ENCODE measurements around the gene TNPO2.

TNPO2 gene

DNA sequence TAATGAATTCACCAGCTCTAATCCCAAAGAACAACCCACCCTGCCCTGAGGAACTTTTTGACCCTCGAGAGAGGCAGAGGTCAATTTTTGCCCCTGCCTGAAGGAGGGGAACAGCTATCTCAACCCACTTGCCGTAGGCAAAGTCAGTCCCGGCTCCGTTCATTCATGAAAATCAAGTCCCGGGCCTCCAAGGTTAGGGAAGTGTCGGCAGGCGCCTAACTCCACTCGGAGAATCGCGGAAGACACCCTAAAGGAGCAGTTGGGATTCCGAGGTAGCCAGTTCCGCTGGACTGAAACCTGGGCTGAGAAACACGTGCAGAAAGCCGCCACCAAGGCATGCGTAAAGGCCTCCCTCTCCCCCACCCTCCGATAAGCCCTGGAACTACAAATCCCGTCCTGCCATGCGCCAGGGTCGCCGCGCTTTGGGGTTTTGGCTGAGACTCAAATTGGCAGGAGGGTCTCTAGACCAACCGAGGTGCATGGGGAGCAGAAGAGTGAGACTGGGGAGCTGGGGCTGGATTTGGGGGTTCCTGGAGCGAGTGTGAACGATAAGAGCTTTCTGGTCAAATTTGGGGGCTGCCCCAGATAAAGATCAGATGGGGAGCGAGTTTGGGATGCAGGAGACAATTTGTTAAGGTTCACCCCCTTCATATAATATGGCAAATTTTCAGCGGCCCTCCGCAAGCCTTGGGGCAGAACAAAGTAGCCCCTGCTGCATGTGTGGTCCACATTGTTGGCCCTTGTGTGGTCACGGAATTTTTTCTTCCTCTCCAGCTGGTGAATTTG is at the start of gene TNPO2:
TSS of gene TNPO2 (minus strand) at position 292 of the 786 bp plus-strand sequence. CDS start 2,955 bp downstream, outside the sequence.
- DNase-seq, result peak; percentile 67 to 68

DNA sequence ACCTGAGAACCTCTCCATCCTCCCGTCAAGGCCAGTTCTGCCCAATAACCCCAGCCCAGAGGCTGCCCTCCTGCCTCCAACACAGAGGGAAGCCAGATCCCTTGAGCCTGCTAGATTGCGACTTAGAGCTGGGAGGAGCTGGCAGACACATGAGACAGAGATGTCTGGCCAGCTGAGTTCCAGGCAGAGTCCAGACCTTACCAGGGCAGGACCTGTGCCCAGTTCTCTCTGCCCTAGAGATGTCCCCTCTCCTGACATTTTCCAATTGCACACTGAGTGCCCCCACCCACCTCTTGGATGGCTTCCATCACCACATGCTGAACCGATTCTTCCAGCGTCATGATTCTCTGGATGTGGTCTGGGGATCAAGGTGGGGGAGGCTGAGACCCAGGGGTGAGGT is 48.6 kb upstream of the TNPO2 start:
- no peak for DNase-seq

DNA sequence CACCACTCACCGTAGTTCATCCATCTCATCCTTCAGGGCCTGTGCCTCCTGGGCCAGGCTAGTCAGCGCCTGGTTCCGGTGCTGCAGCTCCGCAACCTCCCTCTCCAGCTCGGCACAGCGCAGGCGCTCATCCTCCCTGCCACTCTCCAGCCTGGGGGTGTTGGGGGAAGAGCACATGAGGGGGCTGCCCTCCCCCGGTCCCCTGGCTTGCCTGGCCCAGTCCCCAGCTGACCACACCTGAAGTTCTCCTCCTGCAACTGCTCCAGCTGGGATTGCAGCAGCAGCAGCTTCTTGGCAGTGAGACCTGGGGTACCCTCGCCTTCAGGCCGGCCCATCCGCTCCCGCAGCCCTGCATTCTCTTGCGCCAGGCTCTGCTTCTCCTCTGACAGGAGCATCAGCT is 47.2 kb upstream of the TNPO2 start:
- DNase-seq, result no peak

DNA sequence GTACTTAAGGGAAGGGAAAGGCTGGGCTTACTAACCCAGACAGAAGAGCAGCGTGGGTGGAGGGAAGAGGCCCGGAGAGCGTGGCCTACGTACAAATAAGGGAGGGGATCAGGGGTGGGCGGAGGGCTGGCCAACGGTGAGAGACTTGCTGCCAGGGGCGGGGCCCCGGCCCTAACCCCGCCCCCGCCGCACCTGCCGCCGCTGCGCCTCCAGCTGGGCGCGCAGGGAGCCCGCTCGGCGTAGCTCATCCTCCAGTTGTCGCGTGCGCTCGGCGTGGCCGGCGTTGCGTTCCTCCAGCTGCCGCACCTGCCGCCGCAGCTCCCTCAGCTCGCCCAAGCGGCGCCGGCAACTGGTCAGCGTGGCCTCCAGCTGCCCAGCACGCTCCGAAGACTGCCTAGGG is 46.0 kb upstream of the TNPO2 start:
- DNase-seq, result peak; percentile 73 to 78

DNA sequence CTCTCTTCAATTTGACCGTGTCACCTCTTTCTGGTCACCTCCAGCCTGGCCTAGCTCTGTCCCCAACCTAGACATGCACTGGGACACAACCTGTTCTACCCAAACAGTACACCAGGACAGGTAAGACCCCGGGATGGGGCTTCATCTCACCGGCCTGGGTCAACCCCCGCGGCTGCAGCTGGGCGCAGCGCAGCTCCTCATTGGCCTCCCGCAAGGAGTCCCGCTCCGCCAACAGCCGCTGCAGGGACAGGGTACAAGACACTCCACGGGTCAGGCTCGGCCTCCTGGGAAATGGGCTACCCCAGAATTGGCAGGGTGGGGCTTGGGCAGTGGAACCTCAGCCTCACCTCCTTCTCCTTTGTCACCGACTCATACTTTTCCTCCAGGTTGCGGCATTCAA is 43.9 kb upstream of the TNPO2 start:
- DNase-seq, result no peak

DNA sequence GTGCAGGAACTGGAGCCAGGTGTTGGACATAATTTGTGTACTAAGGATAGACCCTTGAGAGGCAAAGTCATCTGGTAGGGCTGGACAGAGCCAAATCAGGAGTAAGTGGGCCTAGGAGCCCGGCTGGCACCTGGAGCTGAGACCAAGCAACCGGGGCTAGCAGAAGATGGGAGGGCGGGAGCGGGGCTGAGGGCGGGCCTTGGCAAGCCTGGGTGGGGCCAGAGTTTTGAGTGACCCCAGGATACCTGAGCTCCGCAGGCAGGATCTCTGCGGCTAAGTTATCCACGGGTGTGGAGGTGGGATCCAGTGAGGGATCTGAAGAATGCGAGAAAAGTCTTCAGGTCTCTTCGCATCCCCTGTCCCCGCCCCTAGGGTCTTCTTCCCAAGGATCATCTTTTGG is 43.4 kb upstream of the TNPO2 start:
- no peak for DNase-seq

DNA sequence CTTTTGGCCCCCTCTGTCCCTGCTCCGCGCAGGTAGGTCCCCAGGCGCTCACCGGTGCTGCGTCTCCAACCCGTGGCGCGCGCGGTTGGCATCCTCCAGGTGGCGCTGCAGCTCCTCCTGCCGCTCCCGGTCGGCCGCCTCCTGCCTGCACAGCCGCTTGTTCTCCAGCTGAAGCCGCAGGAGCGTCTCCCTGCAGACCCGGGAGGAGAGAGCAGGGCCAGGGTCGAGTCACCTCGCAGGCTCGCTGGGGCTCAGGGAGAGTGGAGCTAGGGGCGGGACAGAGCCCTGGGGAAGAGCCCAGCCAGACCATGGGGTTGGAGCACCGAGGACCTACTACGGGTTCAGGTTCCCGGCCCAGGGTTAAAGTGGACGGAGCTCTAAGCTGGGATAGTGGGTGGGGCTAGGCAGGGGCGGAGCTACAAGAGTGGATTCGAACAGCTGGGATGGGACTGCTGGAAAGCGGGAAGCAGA is 42.4 kb upstream of the TNPO2 start:
- DNase-seq, result peak; percentile 84

DNA sequence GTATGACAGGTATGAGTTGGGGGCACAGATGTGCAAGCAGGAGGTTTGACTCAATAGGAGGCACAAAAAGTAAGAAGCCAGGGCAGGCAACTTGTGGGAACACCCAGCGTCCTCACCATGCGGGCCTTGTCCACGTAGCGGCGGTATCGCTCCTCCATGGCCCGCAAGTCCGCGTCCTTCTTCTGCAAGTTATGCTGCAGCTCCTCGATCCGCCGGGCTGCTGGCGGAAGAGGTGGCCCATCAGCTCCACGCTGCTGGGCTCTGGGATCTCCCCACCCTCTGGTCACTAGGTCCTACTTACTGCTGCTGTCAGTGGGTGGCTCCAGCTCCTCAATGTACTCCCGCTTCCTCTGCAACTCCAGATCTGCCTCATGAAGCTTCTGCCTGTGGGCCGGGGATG is 41.0 kb upstream of the TNPO2 start:
- no peak for DNase-seq

DNA sequence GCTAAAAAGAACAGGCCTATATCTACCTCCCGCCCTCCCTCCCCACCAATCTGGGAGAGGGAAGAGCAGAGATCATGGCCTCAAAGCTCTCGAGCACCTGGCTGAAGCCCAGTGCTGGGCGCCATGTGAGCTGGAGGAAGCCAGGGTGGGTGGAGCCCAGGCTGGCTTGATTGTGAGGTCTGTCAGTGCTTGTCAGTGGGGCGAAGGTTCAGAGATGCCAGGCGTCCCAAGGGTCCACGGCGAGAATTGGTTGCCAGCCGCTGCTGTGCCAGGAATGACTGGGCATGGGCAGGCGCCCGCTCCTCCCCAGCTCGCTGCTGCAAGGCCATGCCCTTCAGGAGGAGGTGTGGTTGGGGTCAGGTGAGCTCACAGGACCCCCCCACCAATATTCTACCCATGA is 39.4 kb upstream of the TNPO2 start:
- DNase-seq, result no peak

DNA sequence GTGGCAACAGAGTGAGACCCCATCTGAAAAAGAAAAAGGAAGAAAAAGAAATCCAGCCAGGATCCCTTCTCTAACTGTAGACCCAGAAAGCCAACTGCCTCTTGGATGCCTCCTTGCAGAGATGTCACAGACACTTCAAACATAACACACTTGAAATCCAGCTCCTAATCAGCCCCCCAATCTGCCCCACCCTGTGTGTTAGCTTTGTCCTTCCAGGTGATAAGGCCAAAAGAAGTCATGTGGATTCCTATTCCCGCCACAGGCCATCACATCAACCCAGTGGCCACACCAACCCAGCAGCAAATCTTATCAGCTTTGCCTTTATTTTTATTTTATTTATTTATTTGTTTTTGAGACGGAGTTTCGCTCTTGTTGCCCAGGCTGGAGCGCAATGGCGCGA is 36.0 kb upstream of the TNPO2 start:
- DNase-seq, result no peak

DNA sequence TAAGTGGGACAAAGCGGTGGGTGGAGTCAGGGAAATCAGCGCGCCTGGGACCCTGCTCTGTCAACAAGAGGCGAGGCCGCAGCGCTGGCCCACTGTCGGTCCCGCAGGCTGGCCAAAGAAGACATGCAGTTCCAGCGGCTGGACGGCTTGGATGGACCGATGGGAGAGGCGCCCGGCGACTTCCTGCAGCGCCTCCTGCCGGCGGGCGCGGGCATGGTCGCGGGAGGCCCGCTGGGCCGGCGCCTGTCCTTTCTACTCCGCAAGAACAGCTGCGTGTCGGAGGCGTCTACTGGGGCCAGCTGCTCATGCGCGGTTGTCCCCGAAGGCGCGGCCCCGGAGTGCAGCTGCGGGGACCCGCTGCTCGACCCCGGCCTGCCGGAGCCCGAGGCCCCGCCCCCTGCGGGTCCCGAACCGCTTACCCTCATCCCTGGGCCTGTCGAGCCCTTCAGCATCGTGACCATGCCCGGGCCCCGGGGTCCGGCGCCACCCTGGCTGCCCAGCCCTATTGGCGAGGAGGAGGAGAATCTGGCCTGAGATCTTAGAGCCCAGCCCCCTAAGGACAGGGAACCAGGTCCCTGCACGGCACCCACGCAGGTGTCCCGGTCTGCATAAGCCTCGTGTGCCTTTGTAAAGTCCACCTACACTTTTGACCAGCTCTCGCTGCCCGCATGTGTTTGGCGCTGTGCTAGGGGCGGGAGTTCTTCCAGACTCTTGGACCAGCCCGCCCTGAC is 34.0 kb upstream of the TNPO2 start:
- DNase-seq, result peak; percentile 62 to 68

DNA sequence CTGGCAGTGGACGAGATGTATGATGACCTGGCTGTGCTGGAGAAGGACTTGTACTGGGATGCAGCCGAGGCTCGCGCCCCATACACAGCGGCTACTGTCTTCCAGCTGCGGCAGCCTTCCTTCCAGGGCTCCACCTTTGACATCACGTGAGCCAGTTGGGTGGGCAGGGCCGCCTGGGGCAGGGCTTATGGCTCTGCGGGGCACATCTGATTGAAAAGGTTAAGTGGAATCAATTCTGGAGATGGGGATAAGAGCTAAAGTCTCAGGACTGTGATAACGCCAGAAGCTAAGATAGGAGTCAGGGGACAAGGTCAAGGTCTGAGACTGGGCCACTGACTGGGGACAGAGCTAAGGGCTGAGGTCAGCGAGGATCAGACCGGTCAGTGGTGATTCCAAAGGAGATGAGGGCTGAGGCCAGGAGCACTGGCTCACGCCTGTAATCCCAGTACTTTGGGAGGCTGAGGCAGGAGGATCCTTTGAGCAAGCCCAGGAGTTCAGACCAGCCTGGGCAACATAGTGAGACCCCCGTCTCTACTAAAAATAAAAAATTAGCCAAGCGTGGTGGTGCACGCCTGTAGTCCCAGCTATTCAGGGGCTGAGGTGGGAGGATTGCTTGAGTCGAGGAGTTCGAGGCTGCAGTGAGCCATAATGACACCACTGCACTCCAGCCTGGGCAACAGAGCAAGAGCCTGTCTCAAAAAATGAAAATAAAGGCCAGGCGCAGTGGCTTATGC is 32.6 kb upstream of the TNPO2 start:
- no peak for DNase-seq

DNA sequence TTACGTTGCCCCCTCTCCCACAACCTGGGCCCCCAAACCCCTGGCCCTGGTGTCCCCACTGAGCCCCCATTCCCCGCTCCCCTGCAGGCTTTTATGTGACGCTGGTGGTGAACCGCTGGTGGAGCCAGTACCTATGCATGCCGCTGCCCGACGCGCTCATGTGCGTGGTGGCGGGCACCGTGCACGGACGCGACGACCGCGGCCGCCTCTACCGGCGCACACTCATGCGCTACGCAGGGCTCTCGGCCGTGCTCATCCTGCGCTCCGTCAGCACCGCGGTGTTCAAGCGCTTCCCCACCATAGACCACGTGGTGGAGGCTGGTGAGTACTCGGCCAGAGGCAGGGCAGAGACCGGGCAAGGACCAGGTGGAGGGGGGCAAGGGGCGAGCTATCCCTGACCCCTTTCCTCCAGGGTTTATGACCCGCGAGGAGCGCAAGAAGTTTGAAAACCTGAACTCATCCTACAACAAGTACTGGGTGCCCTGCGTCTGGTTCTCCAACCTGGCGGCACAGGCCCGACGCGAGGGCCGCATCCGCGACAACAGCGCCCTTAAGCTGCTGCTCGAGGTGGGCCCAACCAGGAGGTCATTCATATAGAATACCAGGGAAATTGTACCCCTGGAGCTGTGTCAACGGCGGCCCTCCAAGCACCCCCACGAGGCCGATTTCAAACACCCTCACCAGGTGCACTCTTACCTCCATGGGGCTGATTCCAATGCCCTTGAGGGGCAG is 30.9 kb upstream of the TNPO2 start:
- DNase-seq, result no peak

DNA sequence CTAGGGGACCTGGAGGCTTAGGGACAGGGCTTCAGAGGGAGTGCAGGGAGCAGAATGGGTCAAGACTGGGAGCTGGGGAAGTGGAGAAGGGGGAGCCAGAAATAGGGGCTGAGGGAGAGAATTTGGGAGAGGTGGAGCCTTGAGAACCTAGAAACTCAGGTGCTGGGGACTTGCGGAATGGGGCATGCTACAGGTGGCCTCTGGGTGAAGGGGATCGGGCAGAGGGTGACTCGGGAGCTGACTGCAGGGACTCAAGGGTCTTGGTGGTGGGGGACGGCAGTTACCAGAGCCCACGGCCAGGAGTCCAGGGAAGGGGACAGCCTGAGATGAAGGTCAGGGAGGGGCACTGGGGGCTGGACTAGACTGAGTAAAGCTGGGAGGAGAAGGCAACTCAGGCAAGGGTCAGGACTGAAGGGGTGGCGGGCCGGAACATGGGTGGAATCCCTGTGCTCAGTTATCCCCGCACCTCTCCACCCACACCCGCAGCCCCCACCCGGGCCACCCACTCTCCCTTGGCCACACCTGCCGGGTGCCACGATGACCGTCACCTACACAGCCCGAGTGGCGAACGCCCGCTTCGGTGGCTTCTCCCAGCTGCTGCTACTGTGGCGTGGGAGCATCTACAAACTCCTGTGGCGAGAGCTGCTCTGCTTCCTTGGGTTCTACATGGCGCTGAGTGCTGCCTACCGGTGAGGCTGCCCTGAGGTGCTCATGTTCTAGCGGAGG is 28.5 kb upstream of the TNPO2 start:
- DNase-seq, result no peak

DNA sequence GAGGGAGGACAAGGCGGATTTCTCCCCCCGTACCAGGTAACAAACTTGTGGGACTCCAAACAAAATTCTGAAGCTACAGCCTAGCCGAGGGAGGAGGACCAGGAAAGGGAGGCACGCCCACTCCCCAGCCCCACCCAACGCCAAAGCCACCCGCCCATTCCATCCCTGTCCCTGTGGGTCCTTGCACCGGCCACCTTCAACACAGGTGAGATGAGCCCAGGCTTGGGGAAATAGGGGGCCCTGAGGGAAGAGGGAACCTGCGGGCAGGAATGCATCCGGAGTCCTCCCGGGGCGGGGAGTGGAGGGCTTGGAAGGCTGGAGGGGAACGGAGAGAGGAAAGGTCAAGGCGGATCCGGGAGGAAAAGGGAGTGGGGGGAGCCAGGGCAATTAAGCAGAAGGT is 27.9 kb upstream of the TNPO2 start, which contains the start of gene BEST2:
TSS of gene BEST2 (plus strand) at position 157 of the 400 bp plus-strand sequence. CDS start 802 bp downstream, outside the sequence.
- DNase-seq, result no peak

DNA sequence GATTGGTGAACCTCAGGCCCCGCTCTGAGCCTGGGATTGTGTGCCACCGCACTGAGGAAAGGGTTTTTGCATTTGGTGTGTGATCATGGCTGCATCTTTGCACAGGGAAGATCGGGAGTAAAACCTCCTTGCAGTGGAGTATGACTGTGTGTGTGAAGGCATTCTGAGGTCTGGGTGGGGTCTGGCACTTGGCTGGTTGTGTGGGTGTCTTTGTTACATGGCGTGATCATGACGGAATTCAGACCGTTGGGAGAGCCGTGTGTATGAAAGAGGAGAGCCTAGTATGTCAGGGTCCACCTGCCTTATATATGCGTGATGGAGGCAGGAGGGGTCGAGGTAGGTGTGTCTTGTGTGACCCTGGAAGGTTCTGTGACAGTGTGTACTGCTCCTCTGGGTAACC is 27.1 kb upstream of the TNPO2 start:
- DNase-seq, result no peak

DNA sequence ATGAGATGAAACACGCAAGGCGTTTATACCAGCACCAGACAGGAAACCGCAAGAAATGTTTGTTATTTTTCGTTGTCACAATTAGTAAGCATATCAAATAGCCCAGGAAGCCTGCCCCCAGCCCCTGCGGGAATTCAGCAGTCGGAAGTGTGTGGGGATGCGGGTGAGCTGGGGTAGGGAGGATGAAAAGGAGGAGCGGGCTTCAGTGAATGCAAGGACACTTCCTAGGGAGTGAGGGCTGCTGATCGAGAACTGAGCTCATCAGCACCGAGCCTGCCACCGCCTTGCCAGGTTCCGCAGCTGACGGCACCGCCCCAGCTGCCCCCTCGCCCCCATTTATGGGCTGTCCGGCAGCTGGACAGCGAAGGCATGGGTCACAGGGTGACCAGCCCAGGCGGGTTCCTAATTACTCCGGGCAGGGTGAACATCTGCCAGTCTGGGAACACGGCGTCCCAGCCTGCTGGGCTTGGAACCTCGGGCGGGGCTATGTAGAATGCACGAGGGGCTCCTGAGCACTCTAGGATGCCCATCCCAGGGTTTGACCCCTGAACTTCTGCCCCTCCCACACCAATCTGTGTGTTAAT is 26.3 kb upstream of the TNPO2 start:
- DNase-seq, result no peak

DNA sequence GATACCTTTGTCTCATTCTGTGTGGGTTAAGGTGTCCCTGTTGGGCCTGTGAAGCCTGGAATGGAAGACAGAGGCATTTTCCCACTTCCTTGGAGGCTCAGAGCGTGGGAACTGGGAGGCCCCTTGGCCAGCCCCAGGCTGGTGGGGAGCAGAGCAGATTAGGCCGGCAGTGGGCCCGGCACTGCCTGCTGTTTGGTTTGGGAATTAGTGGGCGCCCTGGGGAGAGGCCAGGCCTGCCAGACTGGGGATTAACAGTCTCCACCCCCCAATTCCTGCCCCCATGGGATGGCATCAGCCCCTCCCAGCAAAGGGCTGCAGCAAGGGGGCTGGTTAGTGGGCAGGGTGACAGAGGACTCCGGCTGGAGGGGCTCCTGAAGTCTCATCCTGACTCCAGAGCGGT is 24.8 kb upstream of the TNPO2 start:
- DNase-seq, result no peak

DNA sequence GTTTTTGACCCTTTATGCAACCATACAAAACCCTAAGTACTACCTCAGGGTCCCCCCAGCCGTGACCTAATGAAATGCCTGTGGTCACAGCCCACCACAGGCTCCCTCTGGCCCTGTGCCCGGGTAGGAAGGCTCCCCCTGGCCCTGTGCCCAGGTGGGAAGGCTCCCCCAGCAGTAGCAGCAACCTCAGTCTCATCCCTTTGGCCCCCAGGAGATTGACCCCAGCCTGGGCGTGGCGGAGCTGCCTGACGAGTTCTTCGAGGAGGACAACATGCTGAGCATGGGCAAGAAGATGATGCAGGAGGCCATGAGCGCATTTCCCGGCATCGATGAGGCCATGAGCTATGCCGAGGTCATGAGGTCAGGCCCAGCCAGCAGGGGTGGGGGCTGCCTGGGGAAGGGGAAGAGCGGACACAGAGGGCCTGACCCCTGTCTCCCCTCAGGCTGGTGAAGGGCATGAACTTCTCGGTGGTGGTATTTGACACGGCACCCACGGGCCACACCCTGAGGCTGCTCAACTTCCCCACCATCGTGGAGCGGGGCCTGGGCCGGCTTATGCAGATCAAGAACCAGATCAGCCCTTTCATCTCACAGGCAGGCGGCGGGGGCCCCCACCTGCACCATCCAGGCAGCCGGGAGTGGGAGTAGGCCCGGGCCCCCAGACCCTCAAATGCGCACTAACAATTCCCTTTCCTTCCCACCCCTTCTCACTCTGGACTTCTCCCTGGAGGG is 21.6 kb upstream of the TNPO2 start:
- no peak for DNase-seq

DNA sequence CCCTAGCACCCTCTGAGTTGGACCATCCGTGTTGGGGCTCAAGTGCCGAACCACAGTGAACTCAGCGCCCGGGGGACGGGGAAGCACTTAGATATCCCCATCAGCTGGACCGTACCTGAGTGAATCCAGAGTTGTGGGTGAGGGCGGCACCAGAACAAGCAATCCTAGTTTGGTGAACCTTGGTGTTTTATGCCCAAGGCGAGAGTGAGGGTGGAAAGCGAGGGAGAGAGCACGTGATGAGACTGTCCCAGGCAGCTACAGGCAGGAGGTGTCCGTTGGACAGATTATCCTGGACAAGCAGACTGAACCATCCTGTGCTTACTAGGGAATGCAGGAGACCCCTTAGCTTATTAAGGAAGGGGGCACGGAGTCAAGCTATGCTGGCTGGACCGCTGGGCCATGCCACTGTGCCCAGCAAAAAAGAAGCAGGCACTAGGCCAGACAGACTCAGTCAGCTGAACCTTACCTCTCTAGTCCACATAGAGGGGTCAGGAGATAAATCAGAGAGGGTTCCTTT is 14.2 kb upstream of the TNPO2 start:
- DNase-seq, result no peak
